GM12878 (cell line): ENCODE data around the gene TMEM167B. TPM values are rescaled to one million over a fixed set of nuclear protein-coding genes. Genes with fewer than 3 reads are reported as not detected.
A peak's percentile ranks its signal among the peaks of the same experiment; 100 is the strongest.

ENCODE experiments used
- BMI1 ChIP-seq: fragments of 450-650 bp; IDR thresholded peaks from 2 replicates; pipeline ENCODE4 v1.6.1; 2016; ENCODE audit warnings: mild to moderate bottlenecking, moderate library complexity, borderline replicate concordance
- CEBPZ ChIP-seq: fragments of 150-350 bp; IDR thresholded peaks from 2 replicates; pipeline ENCODE4 v1.6.1; 2016; ENCODE audit warnings: low read depth, low read length
- CTCF ChIP-seq, 3 experiments: IDR thresholded peaks in 2 of 3; conservative IDR thresholded peaks in 1 of 3; 2 replicates each; pipeline ENCODE4 v1.5.1; 2011; ENCODE audit warnings: low read depth in 3 of 3, low read length in 3 of 3, mild to moderate bottlenecking in 3 of 3, control low read depth in 2 of 3, moderate library complexity in 2 of 3, inconsistent platforms in 1 of 3, mixed read lengths in 1 of 3; ENCODE audit not compliant: control insufficient read depth in 2 of 3, insufficient read depth in 1 of 3; ENCODE audit errors: extremely low read depth in 1 of 3
- PKNOX1 ChIP-seq: fragments of 450-650 bp; IDR thresholded peaks from 2 replicates; pipeline ENCODE4 v1.6.1; 2016; ENCODE audit warnings: mild to moderate bottlenecking
- RELA ChIP-seq: fragments of 450-650 bp; IDR thresholded peaks from 2 replicates; pipeline ENCODE4 v1.8.0; 2014; ENCODE audit warnings: borderline replicate concordance; ENCODE audit not compliant: partially characterized antibody
- polyA plus RNA-seq, 11 experiments: library from polyadenylated mRNA; depleted of rRNA in 4 of 11; unstranded in 6 of 11; stranded (reverse) in 5 of 11; fragments of >200 nt; fragmentation: Nextera tagmentation in 4 of 11; fragmentation: Illumina TruSeq in 1 of 11; extraction: Ambion mirVana in 4 of 11; extraction: Trizol in 1 of 11; gene quantifications; 1 replicate in 1 of 11; 2 replicates in 10 of 11; pipeline versions ENCODE4 v1.2.1 to v1.2.3, GENCODE V29; 2011 to 2016; ENCODE audit warnings: inconsistent platforms in 2 of 11, missing spikeins in 2 of 11, low read depth in 1 of 11
- total RNA-seq, 4 experiments: library from RNA; depleted of rRNA in 3 of 4; stranded (reverse); fragments of >200 nt in 3 of 4; fragmentation: Illumina TruSeq in 1 of 4; extraction: Trizol in 1 of 4; gene quantifications; 2 replicates each; pipeline versions ENCODE4 v1.2.1 to v1.2.3, GENCODE V29; 2013 to 2021

TMEM167B gene
- total and polyA plus RNA-seq, 10 of the 15 experiments (the other 5 are each of a cell fraction or from before 2014, with no cell fraction given), result 15.6 to 26.1 (median 21.1) TPM

- TF ChIP-seq CTCF (IDR thresholded peaks at IDR 0.05 in 2 of 3, conservative IDR thresholded peaks at IDR 0.05 in 1 of 3; ENCODE audit: control insufficient read depth in 2 of 3, extremely low read depth in 1 of 3, insufficient read depth in 1 of 3, low read depth in 3 of 3, low read length in 3 of 3), result no peak
- no peak for TF ChIP-seq CEBPZ
- peak; percentile 63; the same call in 1 of the 2 replicates for TF ChIP-seq BMI1
- 0 out of 2 replicates have a peak, but pooled peaks have one; percentile 46 for TF ChIP-seq PKNOX1
- TF ChIP-seq RELA, result no peak
Observed at GRCh38 chr1:109113590-109114341, 23.2 kb downstream of the TMEM167B start, which contains the start of gene ELAPOR1 (continued).
